ENCODE results near the gene SLC6A9. TPM values are rescaled to one million over a fixed set of nuclear protein-coding genes. Genes with fewer than 3 reads are reported as not detected.
A peak's percentile ranks its signal among the peaks of the same experiment; 100 is the strongest.

SLC6A9 gene
- total RNA-seq, 2 experiments from 2014 or later, result 6.5 to 7.4 TPM

- peaks cover 43% of the 10 kb centered on the region for H3K36me3 Mint-ChIP-seq (ENCODE audit: low read depth)
- CTCF ChIA-PET, result interaction anchor here (0.9 to 1.3 kb wide), 3 partner anchors 26 to 44 kb away, joined by 3 to 5 read pairs (median 3); partner anchors contain the start of gene IPO13
- no peak for TF ChIP-seq CTCF (IDR thresholded peaks at IDR 0.05)
- POLR2A ChIA-PET, result interaction anchor here (0.9 kb wide), 2 partner anchors 15 to 69 kb away, joined by 3 read pairs; no protein-coding TSS in a partner anchor
- peak within 1 kb of the TSS; percentile 80 for H3K27ac Mint-ChIP-seq
- intact Hi-C loops (cut with micrococcal nuclease), result no loop called here
- peak; percentile 47 for DNase-seq
- H3K27me3 Mint-ChIP-seq, result no peaks in the 10 kb centered on the region
- no peaks in the 10 kb centered on the region for H3K9me3 Mint-ChIP-seq
- peak; percentile 9 for ATAC-seq
- peak within 1 kb of the TSS; percentile 86 for H3K4me3 Mint-ChIP-seq
- peaks cover 43% of the 10 kb centered on the region for H3K4me1 Mint-ChIP-seq (ENCODE audit: low read depth)
Measured at GRCh38 chr1:43978551-43979260, 52.6 kb downstream of the SLC6A9 start, which contains the start of gene B4GALT2. TSS of gene B4GALT2 (plus strand) at chr1:43979210. CDS start at chr1:43981161, 1,951 bp downstream.

- Mint-ChIP-seq H3K4me3 (peak overlapping the region; percentile 78), H3K36me3 (ENCODE audit: low read depth) (peaks cover 48% of the 10 kb centered on the region), H3K9me3 (no peaks in the 10 kb centered on the region), H3K27me3 (no peaks in the 10 kb centered on the region), H3K27ac (peak overlapping the region; percentile 65), H3K4me1 (ENCODE audit: low read depth) (peaks cover 47% of the 10 kb centered on the region)
- no peak for ATAC-seq
- intact Hi-C loops (cut with micrococcal nuclease), result no loop called here
- POLR2A ChIA-PET, result interaction anchor here (0.8 to 1.3 kb wide), 4 partner anchors 9 to 69 kb away, joined by 3 read pairs; no protein-coding TSS in a partner anchor
- CTCF ChIA-PET, result interaction anchor here (0.9 to 1.3 kb wide), 3 partner anchors 27 to 44 kb away, joined by 3 to 5 read pairs (median 3); partner anchors contain the start of gene IPO13
- TF ChIP-seq CTCF (IDR thresholded peaks at IDR 0.05), result no peak
- no peak for DNase-seq
Measured at GRCh38 chr1:43978264-43978550, 53.1 kb downstream of the SLC6A9 start.

- intact Hi-C loops (cut with micrococcal nuclease), result no loop called here
- DNase-seq (no peak), ATAC-seq (no peak)
- no peak for TF ChIP-seq CTCF (IDR thresholded peaks at IDR 0.05)
- Mint-ChIP-seq H3K4me3 (peak overlapping the region; percentile 78), H3K36me3 (ENCODE audit: low read depth) (peaks cover 48% of the 10 kb centered on the region), H3K9me3 (no peaks in the 10 kb centered on the region), H3K27ac (peak overlapping the region; percentile 3), H3K4me1 (ENCODE audit: low read depth) (peaks cover 47% of the 10 kb centered on the region), H3K27me3 (no peaks in the 10 kb centered on the region)
- CTCF ChIA-PET, result interaction anchor here (0.9 to 4.2 kb wide), 5 partner anchors 27 to 70 kb away, joined by 3 to 20 read pairs (median 5); partner anchors contain the start of gene IPO13
- POLR2A ChIA-PET, result interaction anchor here (0.8 to 1.3 kb wide), 3 partner anchors 10 to 16 kb away, joined by 3 read pairs; no protein-coding TSS in a partner anchor
Measured at GRCh38 chr1:43977376-43978263, 53.6 kb downstream of the SLC6A9 start.

- Mint-ChIP-seq H3K4me1 (ENCODE audit: low read depth) (peaks cover 47% of the 10 kb centered on the region), H3K4me3 (peak overlapping the region; percentile 90), H3K27ac (no peak overlapping the region), H3K27me3 (no peaks in the 10 kb centered on the region), H3K9me3 (no peaks in the 10 kb centered on the region), H3K36me3 (ENCODE audit: low read depth) (peaks cover 53% of the 10 kb centered on the region)
- ATAC-seq (no peak), DNase-seq (no peak)
- POLR2A ChIA-PET, result interaction anchor here (1.3 kb wide), 1 partner anchor 10 kb away, joined by 3 read pairs; no protein-coding TSS in a partner anchor
- no peak for TF ChIP-seq CTCF (IDR thresholded peaks at IDR 0.05)
- CTCF ChIA-PET, result interaction anchor here (1.4 to 4.2 kb wide), 5 partner anchors 13 to 71 kb away, joined by 3 to 20 read pairs (median 7); no protein-coding TSS in a partner anchor
- intact Hi-C loops (cut with micrococcal nuclease), result no loop called here
Measured at GRCh38 chr1:43976890-43977289, 54.4 kb downstream of the SLC6A9 start.
